ENCODE measurements around the gene CAVIN1.
"Not testable (repeated sequence)": the region's sequence is repeated elsewhere in the genome, so short reads cannot be mapped to it uniquely, and the experiment has no call there.

DNA sequence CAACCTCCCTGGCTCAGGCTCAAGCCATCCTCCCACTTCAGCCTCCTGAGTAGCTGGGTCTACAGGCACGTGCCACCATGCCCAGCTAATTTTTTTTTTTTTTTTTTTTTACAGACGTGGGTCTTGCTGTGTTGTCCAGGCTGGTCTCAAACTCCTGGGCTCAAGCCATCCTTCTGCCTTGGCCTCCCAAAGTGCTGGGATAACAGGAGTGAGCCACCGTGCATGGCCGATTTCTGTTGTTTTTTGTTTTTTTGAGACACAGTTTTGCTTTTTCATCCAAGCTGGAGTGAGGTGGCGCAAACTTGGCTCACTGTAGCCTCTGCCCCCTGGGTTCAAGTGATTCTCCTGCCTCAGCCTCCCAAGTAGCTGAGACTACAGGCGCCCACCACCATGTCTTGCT is 31.9 kb upstream of the CAVIN1 start:
- TF ChIP-seq, protein P1, sequence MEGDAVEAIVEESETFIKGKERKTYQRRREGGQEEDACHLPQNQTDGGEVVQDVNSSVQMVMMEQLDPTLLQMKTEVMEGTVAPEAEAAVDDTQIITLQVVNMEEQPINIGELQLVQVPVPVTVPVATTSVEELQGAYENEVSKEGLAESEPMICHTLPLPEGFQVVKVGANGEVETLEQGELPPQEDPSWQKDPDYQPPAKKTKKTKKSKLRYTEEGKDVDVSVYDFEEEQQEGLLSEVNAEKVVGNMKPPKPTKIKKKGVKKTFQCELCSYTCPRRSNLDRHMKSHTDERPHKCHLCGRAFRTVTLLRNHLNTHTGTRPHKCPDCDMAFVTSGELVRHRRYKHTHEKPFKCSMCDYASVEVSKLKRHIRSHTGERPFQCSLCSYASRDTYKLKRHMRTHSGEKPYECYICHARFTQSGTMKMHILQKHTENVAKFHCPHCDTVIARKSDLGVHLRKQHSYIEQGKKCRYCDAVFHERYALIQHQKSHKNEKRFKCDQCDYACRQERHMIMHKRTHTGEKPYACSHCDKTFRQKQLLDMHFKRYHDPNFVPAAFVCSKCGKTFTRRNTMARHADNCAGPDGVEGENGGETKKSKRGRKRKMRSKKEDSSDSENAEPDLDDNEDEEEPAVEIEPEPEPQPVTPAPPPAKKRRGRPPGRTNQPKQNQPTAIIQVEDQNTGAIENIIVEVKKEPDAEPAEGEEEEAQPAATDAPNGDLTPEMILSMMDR (IDR thresholded peaks at IDR 0.05), result not testable (repeated sequence)
- not testable (repeated sequence) for TF ChIP-seq POLR2A (IDR thresholded peaks at IDR 0.05)

All from heart left ventricle (tissue), 13 donors.